ENCODE measurements around the gene CRPPA.

The CRPPA gene

GRCh38 chr7:16411391-16411790 lies 9.9 kb downstream of the CRPPA start:
- TF ChIP-seq POLR2AphosphoS5 (IDR thresholded peaks at IDR 0.05; ENCODE audit: low read depth, low read length) (no peak), FOXP2 (optimal IDR thresholded peaks at IDR 0.05; ENCODE audit: borderline replicate concordance, extremely low read depth, extremely low read length, insufficient read depth) (no peak), TAF1 (IDR thresholded peaks at IDR 0.05; ENCODE audit: borderline replicate concordance, insufficient read depth, low read length) (no peak), SIN3A (IDR thresholded peaks at IDR 0.05; ENCODE audit: borderline replicate concordance, insufficient read depth, low read length) (no peak)
- TF ChIP-seq, protein P1, sequence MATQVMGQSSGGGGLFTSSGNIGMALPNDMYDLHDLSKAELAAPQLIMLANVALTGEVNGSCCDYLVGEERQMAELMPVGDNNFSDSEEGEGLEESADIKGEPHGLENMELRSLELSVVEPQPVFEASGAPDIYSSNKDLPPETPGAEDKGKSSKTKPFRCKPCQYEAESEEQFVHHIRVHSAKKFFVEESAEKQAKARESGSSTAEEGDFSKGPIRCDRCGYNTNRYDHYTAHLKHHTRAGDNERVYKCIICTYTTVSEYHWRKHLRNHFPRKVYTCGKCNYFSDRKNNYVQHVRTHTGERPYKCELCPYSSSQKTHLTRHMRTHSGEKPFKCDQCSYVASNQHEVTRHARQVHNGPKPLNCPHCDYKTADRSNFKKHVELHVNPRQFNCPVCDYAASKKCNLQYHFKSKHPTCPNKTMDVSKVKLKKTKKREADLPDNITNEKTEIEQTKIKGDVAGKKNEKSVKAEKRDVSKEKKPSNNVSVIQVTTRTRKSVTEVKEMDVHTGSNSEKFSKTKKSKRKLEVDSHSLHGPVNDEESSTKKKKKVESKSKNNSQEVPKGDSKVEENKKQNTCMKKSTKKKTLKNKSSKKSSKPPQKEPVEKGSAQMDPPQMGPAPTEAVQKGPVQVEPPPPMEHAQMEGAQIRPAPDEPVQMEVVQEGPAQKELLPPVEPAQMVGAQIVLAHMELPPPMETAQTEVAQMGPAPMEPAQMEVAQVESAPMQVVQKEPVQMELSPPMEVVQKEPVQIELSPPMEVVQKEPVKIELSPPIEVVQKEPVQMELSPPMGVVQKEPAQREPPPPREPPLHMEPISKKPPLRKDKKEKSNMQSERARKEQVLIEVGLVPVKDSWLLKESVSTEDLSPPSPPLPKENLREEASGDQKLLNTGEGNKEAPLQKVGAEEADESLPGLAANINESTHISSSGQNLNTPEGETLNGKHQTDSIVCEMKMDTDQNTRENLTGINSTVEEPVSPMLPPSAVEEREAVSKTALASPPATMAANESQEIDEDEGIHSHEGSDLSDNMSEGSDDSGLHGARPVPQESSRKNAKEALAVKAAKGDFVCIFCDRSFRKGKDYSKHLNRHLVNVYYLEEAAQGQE (IDR thresholded peaks at IDR 0.05; ENCODE audit: insufficient read depth in 1 of 2, low read depth in 2 of 2, low read length in 2 of 2) = no peak

GRCh38 chr7:16409777-16410176 lies 11.6 kb downstream of the CRPPA start:
- TF ChIP-seq TAF1 (IDR thresholded peaks at IDR 0.05; ENCODE audit: borderline replicate concordance, insufficient read depth, low read length) = no peak
- no peak for TF ChIP-seq SIN3A (IDR thresholded peaks at IDR 0.05; ENCODE audit: borderline replicate concordance, insufficient read depth, low read length)
- no peak for TF ChIP-seq POLR2AphosphoS5 (IDR thresholded peaks at IDR 0.05; ENCODE audit: low read depth, low read length)
- TF ChIP-seq FOXP2 (optimal IDR thresholded peaks at IDR 0.05; ENCODE audit: borderline replicate concordance, extremely low read depth, extremely low read length, insufficient read depth) = no peak
- TF ChIP-seq, protein P1 (IDR thresholded peaks at IDR 0.05; ENCODE audit: insufficient read depth in 1 of 2, low read depth in 2 of 2, low read length in 2 of 2) = no peak

DNA sequence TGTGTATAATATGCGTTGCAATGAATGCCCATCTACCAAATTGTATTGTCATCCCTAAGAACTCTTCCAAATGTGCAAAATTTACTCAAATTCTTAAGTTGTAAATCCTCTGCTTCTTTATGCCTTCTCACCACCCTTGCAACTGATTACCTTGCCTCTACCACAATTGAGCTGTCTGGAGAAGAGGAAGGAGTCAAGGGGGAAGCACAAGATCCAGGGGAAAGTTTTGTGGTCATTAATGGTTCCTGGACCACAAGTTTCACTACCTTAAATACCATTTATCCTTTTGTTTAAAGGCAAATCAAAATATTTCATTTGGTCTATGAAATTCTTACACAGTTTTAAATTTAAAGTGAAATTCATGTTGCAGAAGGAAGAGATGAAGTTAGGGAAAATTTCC lies 16.7 kb downstream of the CRPPA start:
- TF ChIP-seq SIN3A (IDR thresholded peaks at IDR 0.05; ENCODE audit: borderline replicate concordance, insufficient read depth, low read length) = no peak
- no peak for TF ChIP-seq FOXP2 (optimal IDR thresholded peaks at IDR 0.05; ENCODE audit: borderline replicate concordance, extremely low read depth, extremely low read length, insufficient read depth)
- TF ChIP-seq, protein P1 (IDR thresholded peaks at IDR 0.05; ENCODE audit: insufficient read depth in 1 of 2, low read depth in 2 of 2, low read length in 2 of 2) = no peak
- TF ChIP-seq POLR2AphosphoS5 (IDR thresholded peaks at IDR 0.05; ENCODE audit: low read depth, low read length) = no peak

DNA sequence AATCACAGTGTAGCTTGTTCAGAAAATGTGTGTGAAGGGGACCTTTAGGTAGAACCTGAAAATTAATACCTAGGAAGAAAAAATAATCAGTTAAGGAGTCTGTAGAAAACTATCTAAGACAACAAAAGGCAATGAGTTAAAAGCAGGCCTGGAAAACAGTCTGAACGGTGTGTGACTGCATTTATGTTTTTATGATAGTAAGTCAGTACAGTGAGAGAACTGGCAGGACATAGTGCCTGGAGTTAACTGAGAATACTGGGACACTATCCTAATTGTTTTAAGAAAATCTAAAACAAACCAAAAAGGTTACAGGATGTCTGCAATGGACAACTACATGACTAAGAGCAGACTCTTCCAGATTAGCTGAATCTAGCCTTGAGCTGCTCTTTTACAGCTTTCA lies 17.9 kb downstream of the CRPPA start:
- TF ChIP-seq FOXP2 (optimal IDR thresholded peaks at IDR 0.05; ENCODE audit: borderline replicate concordance, extremely low read depth, extremely low read length, insufficient read depth) (no peak), POLR2AphosphoS5 (IDR thresholded peaks at IDR 0.05; ENCODE audit: low read depth, low read length) (no peak), SIN3A (IDR thresholded peaks at IDR 0.05; ENCODE audit: borderline replicate concordance, insufficient read depth, low read length) (no peak), TAF1 (IDR thresholded peaks at IDR 0.05; ENCODE audit: borderline replicate concordance, insufficient read depth, low read length) (no peak)
- TF ChIP-seq, protein P1 (IDR thresholded peaks at IDR 0.05; ENCODE audit: insufficient read depth in 1 of 2, low read depth in 2 of 2, low read length in 2 of 2) = no peak

DNA sequence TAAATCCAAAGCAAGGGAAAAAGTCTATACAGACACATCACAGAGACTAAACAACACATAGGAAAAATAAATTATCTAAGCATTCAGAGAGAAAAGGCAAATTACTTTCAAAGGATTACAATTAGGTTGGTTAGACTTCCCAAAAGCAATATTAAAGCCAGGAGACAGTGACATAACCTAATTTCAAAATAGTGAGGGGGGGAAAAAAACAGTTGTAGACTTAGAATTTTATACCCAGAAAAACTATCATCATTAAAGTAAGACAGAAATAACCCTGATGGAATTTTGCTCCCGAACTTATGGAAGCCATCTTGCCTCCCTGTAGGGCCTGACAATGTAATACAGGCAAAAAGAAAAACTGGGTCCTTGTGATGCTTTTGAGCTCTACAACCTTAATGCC lies 18.4 kb downstream of the CRPPA start:
- no peak for TF ChIP-seq SIN3A (IDR thresholded peaks at IDR 0.05; ENCODE audit: borderline replicate concordance, insufficient read depth, low read length)
- TF ChIP-seq, protein P1 (IDR thresholded peaks at IDR 0.05; ENCODE audit: insufficient read depth in 1 of 2, low read depth in 2 of 2, low read length in 2 of 2) = no peak
- no peak for TF ChIP-seq POLR2AphosphoS5 (IDR thresholded peaks at IDR 0.05; ENCODE audit: low read depth, low read length)
- no peak for TF ChIP-seq TAF1 (IDR thresholded peaks at IDR 0.05; ENCODE audit: borderline replicate concordance, insufficient read depth, low read length)
- no peak for TF ChIP-seq FOXP2 (optimal IDR thresholded peaks at IDR 0.05; ENCODE audit: borderline replicate concordance, extremely low read depth, extremely low read length, insufficient read depth)
